ENCODE data around the gene RUNX1.

Gene RUNX1

DNA sequence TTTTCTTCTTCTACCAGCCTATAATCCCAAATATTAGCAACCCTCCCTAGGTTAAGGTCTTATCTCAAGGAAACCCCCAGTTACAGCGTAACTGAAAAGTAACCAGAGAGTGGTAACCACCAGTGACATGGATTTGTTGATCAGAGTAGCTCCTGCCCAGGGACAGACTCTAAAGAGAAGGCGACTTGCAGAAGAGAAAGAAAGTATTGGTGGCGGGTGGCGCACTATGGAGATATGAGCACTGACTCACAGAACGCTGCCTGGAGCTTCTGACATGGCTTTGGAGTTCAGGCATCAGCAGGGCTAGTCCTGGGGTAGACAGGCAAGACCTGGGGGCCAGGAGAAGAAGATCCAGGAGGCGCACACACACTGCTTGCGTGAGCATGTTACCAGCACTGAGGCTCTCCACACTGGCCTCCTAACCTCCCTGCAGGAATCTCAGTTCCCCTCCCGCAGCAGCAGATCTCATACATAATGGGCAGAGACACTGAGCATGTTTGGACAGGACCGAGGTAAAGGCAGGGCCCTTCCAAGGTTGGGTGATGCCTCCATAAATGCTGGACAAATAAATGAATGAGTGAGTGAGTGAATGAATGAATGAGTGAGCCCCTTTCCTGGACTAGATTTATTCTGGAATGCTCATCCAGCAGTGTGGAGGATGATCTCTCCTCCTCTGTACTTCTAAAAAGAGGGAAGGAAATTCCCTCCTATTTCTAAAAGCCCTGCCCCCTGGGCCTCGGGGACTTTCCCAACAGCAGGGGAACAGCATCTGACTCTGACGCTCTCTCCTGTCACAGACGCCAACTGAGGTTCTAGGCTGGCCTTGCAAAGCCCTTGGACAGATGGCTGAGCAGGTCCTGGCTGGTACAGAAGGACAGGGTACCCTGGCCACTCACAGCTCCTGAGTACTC is 204.8 kb downstream of the RUNX1 start:
- TF ChIP-seq, protein P1, sequence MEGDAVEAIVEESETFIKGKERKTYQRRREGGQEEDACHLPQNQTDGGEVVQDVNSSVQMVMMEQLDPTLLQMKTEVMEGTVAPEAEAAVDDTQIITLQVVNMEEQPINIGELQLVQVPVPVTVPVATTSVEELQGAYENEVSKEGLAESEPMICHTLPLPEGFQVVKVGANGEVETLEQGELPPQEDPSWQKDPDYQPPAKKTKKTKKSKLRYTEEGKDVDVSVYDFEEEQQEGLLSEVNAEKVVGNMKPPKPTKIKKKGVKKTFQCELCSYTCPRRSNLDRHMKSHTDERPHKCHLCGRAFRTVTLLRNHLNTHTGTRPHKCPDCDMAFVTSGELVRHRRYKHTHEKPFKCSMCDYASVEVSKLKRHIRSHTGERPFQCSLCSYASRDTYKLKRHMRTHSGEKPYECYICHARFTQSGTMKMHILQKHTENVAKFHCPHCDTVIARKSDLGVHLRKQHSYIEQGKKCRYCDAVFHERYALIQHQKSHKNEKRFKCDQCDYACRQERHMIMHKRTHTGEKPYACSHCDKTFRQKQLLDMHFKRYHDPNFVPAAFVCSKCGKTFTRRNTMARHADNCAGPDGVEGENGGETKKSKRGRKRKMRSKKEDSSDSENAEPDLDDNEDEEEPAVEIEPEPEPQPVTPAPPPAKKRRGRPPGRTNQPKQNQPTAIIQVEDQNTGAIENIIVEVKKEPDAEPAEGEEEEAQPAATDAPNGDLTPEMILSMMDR (IDR thresholded peaks at IDR 0.05; ENCODE audit: low read depth, low read length, missing control alignments) = no peak
- no peak for DNase-seq (ENCODE audit: low read depth)
- no peak overlapping the region for H3K4me3 ChIP-seq (ENCODE audit: low read depth, low read length)

DNA sequence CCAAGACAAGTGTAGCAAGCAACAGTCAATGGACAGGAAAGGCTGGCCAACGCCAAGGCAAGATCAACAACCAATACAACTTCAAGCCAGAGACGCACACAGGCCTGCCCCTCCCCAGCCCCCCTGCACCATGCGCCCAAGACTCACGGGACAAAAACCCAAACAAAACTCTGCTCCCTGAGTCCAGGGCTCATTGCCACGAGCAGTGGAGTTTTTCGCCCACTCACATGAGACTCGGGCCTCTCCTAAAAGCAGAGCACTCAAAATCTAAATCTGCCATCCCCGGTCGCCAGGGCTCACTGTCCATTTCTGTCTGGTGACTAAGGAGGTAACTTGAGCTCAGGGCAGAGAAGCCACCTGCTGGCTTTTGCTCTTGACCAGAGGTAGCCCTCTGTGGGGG is 205.5 kb downstream of the RUNX1 start:
- DNase-seq (ENCODE audit: low read depth) = no peak
- TF ChIP-seq, protein P1 (IDR thresholded peaks at IDR 0.05; ENCODE audit: low read depth, low read length, missing control alignments) = no peak
- H3K4me3 ChIP-seq (ENCODE audit: low read depth, low read length) = no peak overlapping the region

DNA sequence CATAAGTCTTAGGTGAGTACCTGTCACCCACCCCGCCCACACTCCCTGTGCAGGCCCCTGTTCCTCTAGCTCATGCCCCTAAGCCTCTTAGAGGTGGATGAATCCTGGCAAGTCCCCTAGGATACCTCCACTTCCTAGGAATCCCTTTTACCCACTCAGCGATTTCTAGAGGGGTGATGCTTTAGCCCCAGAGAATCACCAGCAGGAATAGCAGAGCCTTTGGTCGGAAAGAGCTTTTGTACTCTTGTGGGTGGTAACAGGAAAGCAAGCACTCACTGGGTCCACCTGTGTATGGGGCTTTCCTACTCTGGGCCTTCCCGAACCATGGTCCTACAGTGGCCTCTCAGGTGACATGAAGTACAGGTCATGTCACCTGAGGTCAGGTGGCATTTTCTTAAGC is 207.9 kb downstream of the RUNX1 start:
- TF ChIP-seq, protein P1 (IDR thresholded peaks at IDR 0.05; ENCODE audit: low read depth, low read length, missing control alignments) = no peak
- no peak for DNase-seq (ENCODE audit: low read depth)
- H3K4me3 ChIP-seq (ENCODE audit: low read depth, low read length) = no peak overlapping the region

DNA sequence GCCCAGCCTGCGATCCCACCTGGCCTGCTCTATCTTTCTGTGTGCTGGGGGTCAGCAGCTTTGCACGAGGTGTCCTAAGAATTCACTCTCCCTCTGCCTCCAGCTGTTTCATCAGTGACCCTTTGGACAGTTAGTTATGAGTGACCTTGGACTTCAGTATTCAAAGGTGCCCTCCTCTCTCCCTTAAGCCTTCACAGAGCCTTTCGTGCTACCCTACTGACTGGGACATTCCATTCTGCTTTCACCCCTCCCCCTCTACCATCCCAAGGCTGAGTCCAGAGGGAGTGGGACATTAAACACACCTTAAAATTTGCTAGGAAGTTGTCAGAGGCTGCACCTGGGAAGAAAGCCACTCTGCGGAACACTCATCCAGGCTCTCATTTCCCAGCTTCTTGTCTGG is 208.4 kb downstream of the RUNX1 start:
- TF ChIP-seq, protein P1 (IDR thresholded peaks at IDR 0.05; ENCODE audit: low read depth, low read length, missing control alignments) = no peak
- no peak overlapping the region for H3K4me3 ChIP-seq (ENCODE audit: low read depth, low read length)
- DNase-seq (ENCODE audit: low read depth) = no peak

DNA sequence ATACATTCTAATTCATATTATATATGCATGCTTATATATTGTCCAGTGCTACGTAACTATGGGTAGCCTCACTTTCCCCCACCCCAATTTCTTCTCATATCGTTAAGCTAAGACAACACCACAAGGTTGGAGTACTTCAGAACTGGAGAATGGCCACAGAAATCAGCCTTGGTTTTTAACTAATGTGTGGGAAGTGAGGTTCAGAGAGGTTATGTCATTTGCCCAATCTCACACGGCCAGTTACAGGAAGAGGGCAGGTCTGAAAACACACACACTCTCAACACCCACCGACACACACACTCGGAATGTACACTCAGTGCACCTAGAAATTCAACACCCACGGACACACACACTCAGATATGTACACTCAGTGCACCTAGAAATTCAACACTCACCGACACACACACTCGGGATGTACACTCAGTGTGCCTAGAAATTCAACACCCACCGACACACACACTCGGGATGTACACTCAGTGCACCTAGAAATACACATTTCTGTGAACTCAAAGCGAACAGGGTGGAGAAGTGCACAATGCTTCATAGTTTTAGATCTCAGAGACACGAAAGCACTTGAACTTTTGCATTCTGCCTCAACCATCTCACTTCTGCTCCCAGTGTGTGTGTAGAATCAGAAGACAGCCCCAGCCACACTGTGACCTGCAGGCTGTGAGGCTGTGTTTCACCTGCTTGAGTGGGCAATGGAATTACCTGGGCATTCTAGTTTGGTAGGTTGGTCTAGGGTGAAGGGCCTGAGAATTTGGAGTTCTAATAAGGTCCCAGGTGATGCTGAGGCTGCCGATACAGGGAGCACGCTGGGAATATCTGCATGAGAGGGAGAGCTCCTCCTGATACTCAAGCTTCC is 209.9 kb downstream of the RUNX1 start:
- no peak for DNase-seq (ENCODE audit: low read depth)
- TF ChIP-seq, protein P1 (IDR thresholded peaks at IDR 0.05; ENCODE audit: low read depth, low read length, missing control alignments) = no peak
- H3K4me3 ChIP-seq (ENCODE audit: low read depth, low read length) = no peak overlapping the region

DNA sequence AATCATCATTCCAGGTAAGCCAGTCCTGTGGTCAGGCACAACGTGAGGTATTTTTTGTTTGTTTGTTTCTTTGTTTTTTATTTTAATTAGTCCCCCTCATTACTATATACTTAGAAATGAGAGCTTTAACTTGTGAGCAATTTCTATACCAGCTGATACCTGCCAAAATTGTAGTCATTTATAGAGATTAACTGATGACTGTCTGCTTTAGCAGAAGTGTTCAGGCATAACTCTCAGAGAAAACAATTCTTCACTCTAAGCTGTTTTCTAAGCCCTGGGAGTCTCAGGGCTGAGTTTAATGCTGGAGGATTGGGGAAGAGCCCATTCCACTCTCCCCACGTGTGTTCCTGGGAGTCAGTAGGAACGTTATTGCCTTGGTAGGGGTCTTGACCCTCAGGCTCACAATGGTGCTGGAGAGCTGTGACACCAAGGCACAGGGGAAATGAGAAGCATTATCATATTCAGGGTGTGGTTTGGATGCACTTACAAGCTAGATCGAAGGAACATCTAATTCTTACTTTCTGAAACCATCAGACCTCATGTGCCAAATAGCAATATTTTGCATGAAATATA is 212.1 kb downstream of the RUNX1 start:
- TF ChIP-seq, protein P1 (IDR thresholded peaks at IDR 0.05; ENCODE audit: low read depth, low read length, missing control alignments) = no peak
- H3K4me3 ChIP-seq (ENCODE audit: low read depth, low read length) = no peak overlapping the region
- no peak for DNase-seq (ENCODE audit: low read depth)

Data from GM12864 (cell line).